ENCODE data around the gene ASAP3.
A peak's percentile ranks its signal among the peaks of the same experiment; 100 is the strongest.
"Not testable (repeated sequence)": the region's sequence is repeated elsewhere in the genome, so short reads cannot be mapped to it uniquely, and the experiment has no call there.

Gene ASAP3

DNA sequence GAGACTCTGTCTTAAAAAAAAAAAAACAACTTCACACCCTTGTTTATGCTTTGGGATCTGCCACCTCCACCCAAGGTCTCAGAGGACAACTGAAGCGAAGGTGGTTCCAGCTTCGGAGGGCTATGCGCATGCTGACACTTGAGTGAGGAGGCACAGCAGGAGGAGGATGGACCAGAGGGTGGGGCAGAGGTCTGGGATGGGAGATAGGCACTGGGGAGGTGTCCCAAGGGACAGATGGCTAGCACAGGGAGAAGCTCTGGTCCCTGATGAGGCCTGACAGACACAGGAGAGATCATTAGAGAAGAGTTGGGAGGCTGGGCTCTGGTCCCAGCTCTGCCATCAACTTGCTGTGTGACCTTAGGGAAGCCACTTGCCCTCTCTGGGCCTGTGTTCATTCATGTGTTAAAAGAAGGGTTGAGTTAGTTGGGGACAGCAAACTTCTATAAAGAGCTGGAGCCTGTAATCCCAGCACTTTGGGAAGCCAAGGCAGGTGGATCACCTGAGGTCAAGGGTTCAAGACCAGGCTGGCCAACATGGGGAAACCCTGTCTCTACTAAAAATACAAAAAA, 30.2 kb upstream of the ASAP3 start:
- DNase-seq = no peak

DNA sequence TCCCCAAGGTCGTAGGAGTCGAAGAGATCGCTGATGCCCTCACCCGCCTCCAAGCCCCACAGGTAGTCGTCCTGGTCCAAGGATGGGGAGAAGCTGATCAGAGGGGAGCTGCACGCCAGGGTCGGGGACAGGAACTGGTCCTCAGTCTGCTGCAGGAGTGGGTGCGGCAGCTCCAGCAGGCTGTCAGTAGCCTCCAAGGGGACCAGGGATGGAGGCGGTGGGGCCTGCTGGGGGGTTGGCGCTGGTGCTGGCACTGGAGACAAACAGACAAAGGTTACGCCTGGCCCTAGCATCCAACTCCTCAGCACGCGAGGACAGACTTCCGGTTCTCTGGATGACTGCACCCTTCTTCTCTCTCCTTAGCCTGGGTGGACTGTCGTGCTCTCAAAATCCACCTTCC, 25.9 kb upstream of the ASAP3 start:
- no peak for DNase-seq

- DNase-seq = no peak
These were observed 22.6 kb upstream of the ASAP3 start for GRCh38 chr1:23506376-23507107.

- no peak for DNase-seq
These were observed 21.9 kb upstream of the ASAP3 start for GRCh38 chr1:23505851-23506250.

DNA sequence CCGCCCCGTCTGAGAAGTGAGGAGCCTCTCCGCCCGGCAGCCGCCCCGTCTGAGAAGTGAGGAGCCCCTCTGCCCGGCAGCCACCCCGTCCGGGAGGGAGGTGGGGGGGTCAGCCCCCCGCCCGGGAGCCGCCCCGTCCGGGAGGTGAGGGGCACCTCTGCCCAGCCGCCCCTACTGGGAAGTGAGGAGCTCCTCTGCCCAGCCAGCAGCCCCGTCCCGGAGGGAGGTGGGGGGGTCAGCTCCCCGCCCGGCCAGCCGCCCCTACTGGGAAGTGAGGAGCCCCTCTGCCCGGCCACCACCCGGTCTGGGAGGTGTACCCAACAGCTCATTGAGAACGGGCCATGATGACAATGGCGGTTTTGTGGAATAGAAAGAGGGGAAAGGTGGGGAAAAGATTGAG, 20.2 kb upstream of the ASAP3 start:
- not testable (repeated sequence) for DNase-seq

DNA sequence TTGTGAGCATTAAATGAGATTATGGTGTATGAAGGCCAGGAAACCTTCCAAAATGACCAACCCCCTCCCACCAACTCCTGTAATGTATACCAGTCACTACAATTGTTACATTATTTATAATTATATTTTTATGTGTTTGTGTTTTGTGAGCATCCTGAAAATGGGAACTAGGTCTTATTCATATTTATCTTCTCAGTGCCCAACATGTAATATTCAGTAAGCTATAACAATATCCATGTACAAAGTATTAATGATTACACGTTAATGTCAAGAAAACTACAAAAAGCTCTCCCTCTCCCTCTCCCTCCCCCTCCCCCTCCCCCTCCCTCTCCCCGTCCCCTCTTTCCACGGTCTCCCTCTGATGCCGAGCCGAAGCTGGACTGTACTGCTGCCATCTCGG, 19.0 kb upstream of the ASAP3 start:
- DNase-seq = no peak

GRCh38 chr1:23500466-23500865, 16.5 kb upstream of the ASAP3 start:
- DNase-seq = peak; percentile 80

DNA sequence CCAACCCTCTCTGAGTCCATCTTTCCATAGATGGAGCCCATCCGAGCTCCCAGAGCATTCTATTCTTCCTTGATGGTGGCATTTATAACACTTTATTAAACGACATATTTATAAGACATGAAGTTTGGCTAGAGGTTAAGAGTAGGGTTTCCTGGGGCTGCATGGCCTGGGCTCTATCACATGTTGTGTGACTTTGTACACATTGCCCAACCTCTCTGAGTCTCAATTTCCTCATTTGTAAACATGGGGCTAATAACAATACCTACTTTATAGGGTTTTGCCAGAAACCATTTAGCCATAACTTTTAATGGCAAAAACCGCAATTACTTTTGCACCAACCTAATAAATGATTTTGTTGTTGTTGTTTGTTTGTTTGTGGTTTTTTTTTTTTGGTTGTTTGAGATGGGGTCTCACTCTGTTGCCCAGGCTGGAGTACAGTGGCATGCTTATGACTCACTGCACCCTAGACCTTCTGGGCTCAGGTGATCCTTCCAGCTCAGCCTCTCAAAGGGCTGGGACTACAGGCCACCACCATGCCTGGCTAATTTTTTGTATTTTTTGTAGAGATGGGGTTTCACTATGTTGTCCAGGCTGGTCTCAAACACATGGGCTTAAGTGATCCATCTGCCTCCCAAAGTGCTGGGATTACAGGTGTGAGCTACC, 13.9 kb upstream of the ASAP3 start:
- peak; percentile 37 for DNase-seq

- DNase-seq = no peak
These were observed 12.7 kb upstream of the ASAP3 start for GRCh38 chr1:23496490-23497181.

- peak; percentile 12 for DNase-seq
These were observed 10.9 kb upstream of the ASAP3 start for GRCh38 chr1:23494836-23495235.

- DNase-seq = not testable (repeated sequence)
These were observed 8.8 kb upstream of the ASAP3 start for GRCh38 chr1:23492776-23493175.

GRCh38 chr1:23492132-23492720, 8.2 kb upstream of the ASAP3 start:
- no peak for DNase-seq

- no peak for DNase-seq
These were observed 5.9 kb upstream of the ASAP3 start for GRCh38 chr1:23489842-23490241.

DNA sequence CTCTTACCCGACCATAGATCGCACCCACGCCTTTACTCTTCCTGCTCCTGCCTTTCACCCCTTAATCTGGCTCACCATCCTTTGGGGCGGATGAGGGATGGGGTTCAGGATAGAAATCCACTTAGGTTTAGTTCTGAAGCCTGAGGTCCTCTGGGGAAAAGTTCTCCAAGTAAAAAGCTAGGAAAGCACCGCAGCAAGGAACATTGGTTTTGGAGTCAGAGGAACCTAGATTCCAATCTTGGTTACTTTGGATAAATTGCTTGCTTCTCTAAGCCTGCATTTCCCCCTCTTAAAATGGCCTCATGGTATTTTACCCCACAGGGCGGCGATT, 988 bp upstream of the ASAP3 start:
- DNase-seq = no peak

- DNase-seq = peak; percentile 94
These were observed 448 bp upstream of the ASAP3 start for GRCh38 chr1:23484253-23485001.

GRCh38 chr1:23481904-23482303, 2.1 kb downstream of the ASAP3 start:
- DNase-seq = no peak

GRCh38 chr1:23481026-23481597, 2.9 kb downstream of the ASAP3 start:
- DNase-seq = no peak

- DNase-seq = no peak
These were observed 3.6 kb downstream of the ASAP3 start for GRCh38 chr1:23480187-23481025.

GRCh38 chr1:23479666-23479941, 4.4 kb downstream of the ASAP3 start:
- DNase-seq = no peak

DNA sequence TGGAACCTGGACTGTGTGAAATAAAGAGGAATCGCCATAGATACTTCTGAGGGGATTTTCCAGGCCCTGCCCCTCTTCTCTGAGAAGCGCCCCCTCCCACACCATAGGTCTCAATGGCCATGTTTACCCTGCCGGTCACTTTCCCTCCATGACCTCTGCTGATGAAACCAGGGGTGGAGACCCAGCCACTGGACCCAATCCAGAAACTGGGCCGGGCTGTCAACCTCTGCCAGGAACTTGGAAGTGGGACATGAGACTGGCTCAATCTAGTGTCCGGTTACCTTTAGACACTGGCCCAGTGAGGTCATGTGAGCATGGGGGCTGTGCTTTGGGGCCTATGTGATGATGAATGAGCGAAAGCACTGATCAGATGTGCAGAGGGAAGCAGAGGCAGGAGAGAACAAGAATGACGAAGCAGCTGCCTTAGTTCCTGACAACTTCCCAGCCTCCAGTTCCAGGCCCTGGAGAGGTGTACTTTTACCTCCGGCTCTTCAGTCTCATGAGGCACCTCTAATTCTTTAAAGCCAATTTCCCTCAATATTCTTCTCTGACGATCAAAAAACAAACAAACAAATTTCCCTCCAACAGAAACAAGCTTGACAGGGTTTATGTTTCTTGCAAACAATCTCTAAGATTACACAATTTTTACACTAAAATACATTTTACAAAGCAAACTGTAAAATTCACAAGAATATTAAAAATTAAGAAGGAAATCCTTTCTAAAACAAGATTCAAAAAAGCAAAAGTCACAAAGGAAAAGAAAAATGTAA, 4.9 kb downstream of the ASAP3 start:
- no peak for DNase-seq

Measured in DMS53 (cell line).